ENCODE data around the gene CD2. TPM values are rescaled to one million over a fixed set of nuclear protein-coding genes. Genes with fewer than 3 reads are reported as not detected.

CD2 gene
- total RNA-seq, 1 experiment from 2014 or later = not detected

DNA sequence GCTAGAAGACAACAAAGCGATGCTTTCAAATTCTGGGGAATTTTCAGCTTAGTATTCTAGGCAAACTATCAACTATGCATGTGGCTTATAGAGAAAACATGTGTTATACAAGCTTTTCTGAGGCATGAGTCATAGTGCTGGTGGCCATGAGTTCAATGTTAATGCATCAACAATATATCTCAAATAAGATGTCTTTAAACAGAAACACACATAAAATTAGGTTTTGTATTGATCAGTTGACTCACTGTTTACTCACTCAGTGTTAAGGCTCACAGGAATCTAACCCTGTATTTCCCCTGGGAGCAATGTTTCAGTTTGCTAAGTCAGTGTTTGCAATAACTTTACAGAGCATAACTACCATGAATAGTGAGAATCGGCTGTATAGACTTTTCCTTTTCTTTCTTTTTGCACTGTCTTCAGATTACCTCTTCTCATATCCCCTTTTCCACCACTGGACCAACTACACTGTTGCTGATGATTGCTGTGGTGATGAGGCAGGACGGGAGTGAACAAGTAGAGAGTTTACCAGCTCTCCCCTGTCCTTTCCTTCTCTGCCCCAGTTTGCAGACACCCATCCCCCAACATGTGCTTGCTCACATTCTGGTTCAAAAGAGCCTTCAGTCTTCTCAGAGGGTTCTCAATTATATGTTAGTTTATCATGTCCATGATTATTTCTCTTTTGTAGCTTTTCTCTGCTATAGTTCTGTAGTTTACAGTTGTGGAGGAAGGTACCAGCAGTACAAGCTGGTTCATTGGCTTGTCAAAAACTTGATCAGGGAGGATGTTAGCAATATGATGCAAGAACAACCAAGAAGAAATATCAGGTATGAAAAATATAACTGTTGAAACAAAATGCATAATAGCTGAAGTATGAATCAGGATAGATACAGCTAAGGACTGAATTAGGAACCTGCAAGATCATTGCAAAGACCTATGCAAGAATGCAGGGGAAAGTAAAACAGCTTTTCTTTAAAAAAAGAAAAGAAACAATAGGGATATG, 23.9 kb downstream of the CD2 start:
- peak; percentile 43 for DNase-seq (ENCODE audit: low read depth)

DNA sequence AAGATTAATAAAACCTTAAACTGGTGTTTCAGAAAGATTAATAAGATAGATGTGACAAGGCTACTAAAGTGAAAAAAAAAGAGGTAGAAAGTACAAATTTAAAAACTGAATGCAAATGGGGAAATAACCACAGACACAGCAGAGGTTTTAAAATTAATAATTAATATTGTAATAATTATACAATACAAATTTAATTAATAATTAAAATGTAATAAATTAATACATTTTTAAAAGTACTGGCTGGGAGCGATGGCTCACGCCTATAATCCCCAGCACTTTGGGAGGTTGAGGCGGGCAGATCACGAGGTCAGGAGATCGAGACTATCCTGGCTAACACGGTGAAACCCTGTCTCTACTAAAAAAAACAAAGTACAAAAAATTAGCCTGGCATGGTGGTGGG, 26.8 kb downstream of the CD2 start:
- no peak for DNase-seq (ENCODE audit: low read depth)

DNA sequence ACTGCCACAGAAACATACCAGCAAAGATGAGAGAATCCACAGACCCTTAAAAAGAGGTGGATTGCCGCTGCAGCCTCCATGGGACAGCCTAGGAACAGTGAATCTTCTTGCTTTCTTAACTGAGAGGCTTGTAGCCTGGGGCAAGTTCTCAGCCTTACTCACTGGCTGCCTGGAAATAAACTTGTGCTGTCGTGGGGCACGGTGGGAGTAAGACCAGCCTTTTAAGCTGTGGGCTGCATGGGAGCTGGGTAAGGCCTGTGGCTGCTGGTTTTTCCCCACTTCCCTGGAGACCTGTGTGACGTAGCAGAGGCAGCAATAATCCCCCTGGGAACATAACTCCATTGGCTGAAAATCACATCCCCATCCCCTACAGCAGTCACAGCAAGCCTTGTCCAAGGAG, 30.8 kb downstream of the CD2 start:
- DNase-seq (ENCODE audit: low read depth) = no peak

DNA sequence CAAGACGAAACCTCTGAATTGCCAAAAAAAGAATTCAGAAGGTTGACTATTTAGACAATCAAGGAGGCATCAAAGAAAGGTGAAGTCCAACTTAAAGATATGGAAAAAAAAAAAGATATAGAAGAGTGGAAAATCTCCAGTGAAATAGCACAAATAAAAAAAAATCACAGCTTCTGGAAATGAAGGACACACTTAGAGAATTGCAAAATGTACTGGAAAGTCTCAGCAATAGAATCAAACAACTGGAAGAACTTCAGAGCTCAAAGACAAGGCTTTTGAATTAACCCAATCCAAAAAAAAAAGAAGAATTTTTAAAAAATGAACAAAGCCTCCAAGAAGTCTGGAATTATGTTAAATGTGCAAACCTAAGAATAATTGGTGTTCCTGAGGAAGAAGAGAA, 31.8 kb downstream of the CD2 start:
- no peak for DNase-seq (ENCODE audit: low read depth)

GRCh38 chr1:116791727-116792126, 37.5 kb downstream of the CD2 start:
- no peak for DNase-seq (ENCODE audit: low read depth)

DNA sequence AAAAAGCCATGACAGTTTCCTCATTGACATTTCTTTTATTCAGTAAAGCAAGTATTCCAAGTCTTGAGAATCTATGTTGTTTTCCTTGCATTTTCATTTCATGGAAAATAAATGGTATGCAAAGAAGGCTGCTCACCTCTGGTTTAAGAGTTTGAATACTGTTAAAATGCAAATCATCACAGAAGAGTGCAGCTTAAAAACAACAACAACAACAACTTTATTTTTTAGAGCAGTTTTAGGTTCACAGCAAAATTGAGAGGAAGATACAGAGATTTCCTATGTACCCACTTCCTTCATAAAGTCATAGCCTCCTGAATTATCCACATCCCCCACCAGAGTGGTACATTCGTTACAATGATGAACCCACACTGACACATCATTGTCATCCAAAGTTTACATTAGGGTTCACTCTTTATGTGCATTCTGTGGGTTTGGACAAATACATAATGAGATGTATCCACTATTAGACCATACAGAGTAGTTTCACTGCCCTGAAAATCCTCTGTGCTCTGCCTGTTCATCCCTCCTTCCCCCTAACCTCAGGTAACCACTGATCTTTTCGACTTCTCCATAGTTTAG, 39.2 kb downstream of the CD2 start:
- DNase-seq (ENCODE audit: low read depth) = no peak

GRCh38 chr1:116794371-116794770, 40.1 kb downstream of the CD2 start:
- DNase-seq (ENCODE audit: low read depth) = no peak

- no peak for DNase-seq (ENCODE audit: low read depth)
These were observed 40.7 kb downstream of the CD2 start for GRCh38 chr1:116794804-116795481.

GRCh38 chr1:116795482-116795829, 41.2 kb downstream of the CD2 start:
- DNase-seq (ENCODE audit: low read depth) = no peak

DNA sequence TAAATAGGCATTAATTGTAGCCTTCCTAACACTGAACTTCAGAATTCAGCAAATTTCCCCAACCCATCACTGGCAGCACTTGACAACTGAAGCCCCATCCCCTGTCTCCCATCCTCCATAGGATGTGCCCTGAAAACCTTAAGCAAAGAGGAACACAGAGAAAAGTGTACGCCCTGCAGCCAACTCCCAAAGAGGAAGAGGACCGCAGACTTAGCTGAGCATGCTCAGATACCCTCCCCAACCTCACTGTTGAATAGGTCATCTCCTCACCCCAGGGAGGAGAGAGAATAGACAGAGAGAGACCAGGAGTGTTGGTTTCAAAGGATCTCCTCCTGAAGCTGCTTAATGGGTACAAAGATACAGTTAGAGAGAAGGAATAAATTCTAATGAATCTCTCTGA, 50.5 kb downstream of the CD2 start:
- no peak for DNase-seq (ENCODE audit: low read depth)

DNA sequence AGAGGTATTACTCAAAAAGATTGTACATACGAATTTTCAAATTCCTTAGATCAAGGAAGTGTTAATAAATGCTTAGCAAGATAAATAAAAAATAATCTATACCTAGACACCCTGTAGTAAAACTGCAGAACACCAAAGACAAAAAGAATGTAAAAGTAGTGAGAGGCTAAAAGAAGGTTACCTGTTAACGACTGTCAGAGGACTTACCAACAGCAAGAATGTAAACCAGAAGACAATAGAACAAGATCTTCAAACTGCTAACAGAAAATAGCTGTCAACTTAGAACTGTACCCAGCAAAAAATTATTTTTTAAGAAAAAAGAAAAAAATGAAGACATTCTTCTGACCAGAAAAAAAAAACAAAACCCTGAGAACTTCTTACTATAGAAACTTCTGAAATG, 51.2 kb downstream of the CD2 start:
- no peak for DNase-seq (ENCODE audit: low read depth)

DNA sequence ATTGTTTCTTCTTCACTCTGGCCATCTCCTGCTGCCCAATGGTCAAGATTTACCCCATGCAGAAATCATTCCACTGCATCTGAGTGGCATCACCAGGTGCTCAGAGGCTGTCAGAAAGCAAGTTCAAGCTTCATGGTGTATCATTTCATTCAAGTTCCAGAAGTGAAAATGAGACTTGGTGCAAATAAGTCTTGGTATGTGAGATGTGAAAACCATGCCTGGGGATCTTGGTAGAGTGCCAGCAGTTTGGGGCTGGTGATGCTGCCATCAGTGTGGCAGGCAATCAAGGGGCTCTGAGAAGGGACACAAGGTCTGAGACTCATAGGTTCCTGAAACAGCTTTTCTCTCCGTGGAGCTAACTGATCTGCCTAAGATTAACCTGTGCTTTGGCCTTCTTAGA, 52.0 kb downstream of the CD2 start:
- DNase-seq (ENCODE audit: low read depth) = no peak

DNA sequence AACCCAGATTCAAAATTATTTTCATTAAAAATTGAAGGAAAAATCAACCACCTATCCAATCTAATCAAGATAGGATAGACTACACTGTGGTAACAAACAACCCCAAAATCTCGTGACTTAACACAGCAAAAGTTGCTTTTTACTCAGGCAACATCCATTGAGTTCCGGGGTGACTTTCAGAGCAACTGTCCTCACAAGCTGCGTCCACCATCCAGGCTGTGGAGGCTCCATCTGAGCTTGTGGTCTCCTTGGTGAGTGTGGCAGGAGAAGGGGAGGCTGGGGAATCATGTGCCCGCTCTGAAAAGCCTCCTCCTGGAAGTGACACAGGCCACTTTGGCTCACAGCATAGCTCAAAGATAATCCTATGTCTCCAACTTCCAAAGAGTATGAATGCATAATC, 52.4 kb downstream of the CD2 start:
- DNase-seq (ENCODE audit: low read depth) = no peak

- DNase-seq (ENCODE audit: low read depth) = no peak
These were observed 53.4 kb downstream of the CD2 start for GRCh38 chr1:116807394-116808199.

GRCh38 chr1:116808200-116808847, 54.1 kb downstream of the CD2 start:
- DNase-seq (ENCODE audit: low read depth) = no peak

DNA sequence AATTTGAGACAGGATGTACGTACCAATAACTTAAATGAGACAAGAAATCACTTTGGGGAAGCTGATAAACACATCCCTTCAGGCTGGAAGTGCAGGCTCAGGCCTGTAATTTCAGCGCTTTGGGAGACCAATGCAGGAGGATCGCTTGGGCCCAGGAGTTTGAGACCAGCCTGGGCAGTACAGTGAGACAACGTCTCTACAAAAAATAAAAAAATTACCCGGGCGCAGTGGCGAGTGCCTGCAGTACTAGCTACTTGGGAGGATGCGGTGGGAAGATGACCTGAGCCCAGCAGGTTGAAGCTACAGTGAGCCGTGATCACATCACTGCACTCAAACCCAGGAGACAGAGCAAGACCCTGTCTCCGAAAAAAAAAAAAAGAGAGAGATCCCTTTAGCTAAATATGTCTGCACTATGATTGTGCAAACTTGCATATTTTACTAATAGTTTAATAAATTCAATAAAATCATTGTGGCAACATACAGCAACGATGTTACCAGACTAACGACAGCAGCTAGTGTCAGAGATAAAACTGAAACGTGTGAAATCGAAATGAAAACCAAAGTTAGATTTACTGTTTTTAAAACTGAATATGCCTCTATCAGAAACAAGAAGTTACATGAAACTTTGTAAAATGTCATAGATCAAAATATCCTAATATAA, 54.7 kb downstream of the CD2 start:
- no peak for DNase-seq (ENCODE audit: low read depth)

DNA sequence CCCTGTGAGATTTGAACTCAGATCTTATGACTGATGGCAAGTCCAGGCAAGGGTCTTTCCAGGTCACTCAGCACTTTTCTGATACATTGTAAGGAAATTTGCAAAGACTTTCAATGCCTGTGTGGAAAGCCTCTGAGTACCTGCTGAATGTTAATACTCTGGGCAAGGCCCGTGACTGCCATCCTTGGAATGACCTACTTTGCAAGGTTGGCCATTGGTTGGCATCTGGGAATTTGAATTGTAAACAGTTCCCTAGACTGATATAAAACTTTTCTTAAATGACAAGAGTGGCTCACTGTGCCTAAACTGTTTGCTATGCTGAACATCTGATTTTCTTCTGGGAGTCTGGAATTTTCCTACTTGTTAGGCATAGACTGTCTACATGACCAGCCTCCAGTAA, 57.1 kb downstream of the CD2 start:
- no peak for DNase-seq (ENCODE audit: low read depth)

- DNase-seq (ENCODE audit: low read depth) = no peak
These were observed 60.9 kb downstream of the CD2 start for GRCh38 chr1:116814926-116815723.

- peak; percentile 72 for DNase-seq (ENCODE audit: low read depth)
These were observed 63.4 kb downstream of the CD2 start for GRCh38 chr1:116817582-116818064.
